ENCODE data around the gene MRGPRG.
A peak's percentile ranks its signal among the peaks of the same experiment; 100 is the strongest.
"Not testable (repeated sequence)": the region's sequence is repeated elsewhere in the genome, so short reads cannot be mapped to it uniquely, and the experiment has no call there.

MRGPRG gene

GRCh38 chr11:3170756-3171650, 47.6 kb downstream of the MRGPRG start:
- no peak for DNase-seq

GRCh38 chr11:3170044-3170755, 48.4 kb downstream of the MRGPRG start:
- no peak for DNase-seq

- peak; percentile 51 to 63 for DNase-seq
Observed at GRCh38 chr11:3169255-3170043, 49.2 kb downstream of the MRGPRG start.

GRCh38 chr11:3168742-3169254, 49.8 kb downstream of the MRGPRG start:
- DNase-seq: not testable (repeated sequence)
